NCI-H526 (cell line): ENCODE results near the gene ZBTB8A.
"Not testable (repeated sequence)": the region's sequence is repeated elsewhere in the genome, so short reads cannot be mapped to it uniquely, and the experiment has no call there.

Source experiments
- DNase-seq, 2 experiments: peaks; one replicate each; lab custom pipeline; 2025; lab: John Stamatoyannopoulos, UW

Gene ZBTB8A

DNA sequence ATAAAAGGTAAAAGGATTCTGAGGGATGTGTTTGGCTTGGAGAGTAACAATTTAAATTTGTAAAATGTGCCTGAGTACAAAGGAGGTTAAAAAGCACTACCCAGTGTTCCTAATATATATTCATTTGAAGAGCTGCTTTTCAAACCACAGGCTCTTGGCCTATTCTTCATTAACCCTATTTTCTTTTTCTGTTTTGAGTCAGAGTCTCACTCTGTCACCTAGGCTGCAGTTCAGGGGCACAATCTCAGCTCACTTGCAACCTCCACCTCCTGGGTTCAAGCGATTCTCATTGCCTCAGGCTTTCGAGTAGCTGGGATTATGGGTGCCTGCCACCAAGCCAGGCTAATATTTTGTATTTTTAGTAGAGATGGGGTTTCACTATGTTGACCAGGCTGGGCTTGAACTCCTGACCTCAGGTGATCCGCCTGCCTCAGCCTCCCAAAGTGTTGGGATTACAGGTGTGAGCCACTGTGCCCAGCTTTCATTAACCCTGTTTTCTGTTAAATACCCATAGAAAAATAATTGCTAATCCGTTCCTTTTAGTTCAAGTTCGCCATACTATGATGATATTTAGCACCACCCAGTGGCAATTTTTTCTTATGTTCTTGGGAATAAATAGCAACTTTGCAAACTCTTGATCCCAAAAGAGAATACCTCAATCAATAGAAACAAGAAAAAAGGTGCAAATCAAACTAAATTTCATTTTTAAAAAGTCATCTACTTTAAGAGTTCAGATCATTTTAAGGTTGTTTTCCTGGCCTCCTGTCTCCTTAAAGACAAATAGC is 80.7 kb downstream of the ZBTB8A start:
- no peak for DNase-seq

DNA sequence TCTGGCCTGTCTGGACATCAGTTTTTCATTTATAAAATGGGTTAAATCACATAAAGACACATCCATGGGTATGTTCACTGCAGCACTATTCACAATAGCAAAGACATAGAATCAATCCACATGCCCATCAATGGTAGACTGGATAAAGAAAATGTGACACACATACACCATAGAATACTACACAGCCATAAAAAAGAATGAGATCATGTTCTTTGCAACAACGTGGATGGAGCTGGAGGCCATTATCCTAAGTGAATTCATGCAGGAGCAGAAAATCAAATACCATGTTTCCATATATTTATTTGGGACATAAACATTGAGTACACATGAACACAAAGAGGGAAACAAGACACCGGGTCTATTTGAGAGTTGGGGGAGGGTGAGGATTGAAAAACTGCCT is 83.0 kb downstream of the ZBTB8A start:
- DNase-seq: no peak

- no peak for DNase-seq
Measured at GRCh38 chr1:32622806-32623681, 83.8 kb downstream of the ZBTB8A start.

DNA sequence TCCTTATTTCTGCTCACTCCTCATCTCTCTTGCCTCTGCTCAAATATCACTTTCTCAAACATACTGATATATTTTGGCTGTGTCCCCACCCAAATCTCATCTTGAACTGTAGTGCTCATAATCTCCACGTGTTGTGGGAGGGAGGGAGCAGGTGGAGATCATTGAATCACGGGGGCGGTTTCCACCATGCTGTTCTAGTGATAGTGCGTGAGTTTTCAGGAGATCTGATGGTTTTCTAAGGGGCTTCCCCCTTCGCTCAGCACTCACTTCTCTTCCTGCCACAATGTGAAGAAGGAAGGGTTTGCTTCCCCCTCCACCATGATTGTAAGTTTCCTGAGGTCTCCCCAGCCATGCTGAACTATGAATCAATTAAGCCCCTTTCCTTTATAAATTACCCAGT is 84.5 kb downstream of the ZBTB8A start:
- no peak for DNase-seq

DNA sequence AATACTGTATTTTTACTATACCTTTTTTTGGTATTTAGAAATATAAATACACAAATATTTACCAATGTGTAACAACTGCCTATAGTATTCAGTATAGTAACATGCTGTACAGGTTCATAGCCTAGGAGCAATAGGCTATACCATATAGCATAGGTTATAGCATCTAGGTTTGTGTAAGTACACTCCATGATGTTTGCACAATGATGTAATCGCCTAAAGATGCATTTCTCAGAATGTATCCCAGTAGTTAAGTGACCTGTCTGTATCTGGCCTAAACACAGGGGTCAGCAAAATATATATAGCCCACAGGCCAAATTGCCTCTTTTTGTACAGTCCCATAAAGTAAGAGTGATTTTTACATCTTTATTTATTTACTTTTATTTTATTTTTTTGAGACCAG is 86.9 kb downstream of the ZBTB8A start:
- DNase-seq: no peak

- no peak for DNase-seq
Measured at GRCh38 chr1:32627596-32628162, 88.5 kb downstream of the ZBTB8A start.

- not testable (repeated sequence) for DNase-seq
Measured at GRCh38 chr1:32630173-32630572, 90.9 kb downstream of the ZBTB8A start.

GRCh38 chr1:32632829-32633228 is 93.6 kb downstream of the ZBTB8A start:
- DNase-seq: no peak

- no peak for DNase-seq
Measured at GRCh38 chr1:32635508-32636277, 96.5 kb downstream of the ZBTB8A start.

GRCh38 chr1:32636914-32637645 is 97.9 kb downstream of the ZBTB8A start:
- DNase-seq: no peak

DNA sequence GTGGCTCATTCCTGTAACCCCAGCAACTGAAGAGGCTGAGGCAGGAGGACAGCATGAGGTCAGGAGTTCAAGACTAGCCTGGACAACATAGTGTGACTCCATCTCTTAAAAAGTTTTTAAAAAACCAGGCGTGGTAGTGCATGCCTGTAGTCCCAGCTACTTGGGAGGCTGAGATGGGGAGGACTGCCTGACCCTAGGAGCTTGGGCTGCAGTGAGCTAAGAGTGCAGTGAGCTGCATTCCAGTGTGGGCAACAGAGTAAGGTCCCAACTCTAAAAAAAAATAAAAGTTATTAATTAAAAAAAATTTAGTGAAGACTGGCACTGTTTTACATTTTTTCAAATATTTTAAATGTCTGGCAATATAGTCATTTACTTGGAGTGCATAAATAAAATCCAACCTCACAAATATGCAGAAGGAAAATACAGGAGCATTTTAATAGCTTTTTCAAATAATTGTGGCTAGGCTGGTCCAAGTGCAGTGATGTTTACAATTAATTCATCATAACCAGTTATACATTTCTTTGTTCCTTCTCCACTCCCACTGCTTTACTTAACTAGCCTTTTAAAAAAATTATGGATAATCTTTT is 100.4 kb downstream of the ZBTB8A start:
- DNase-seq: no peak

GRCh38 chr1:32642292-32642827 is 103.1 kb downstream of the ZBTB8A start:
- DNase-seq: not testable (repeated sequence)

DNA sequence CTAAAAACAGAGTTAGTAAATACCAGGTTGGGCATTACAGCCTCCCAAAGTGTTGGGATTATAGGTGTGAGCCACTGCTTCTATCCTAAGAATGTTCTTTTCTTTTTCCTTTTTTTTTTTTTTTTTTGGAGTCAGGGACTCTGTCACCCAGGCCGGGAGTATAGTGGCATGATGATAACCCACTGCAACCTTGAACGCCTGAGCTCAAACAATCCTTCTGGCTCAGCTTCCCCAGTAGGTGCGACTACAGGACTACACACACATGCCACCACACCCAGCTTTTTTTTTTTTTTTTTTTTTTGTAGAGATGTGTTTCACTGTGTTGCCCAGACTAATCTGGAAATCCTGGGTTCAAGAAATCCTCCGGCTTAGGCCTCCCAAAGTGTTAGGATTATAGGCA is 105.2 kb downstream of the ZBTB8A start:
- no peak for DNase-seq

DNA sequence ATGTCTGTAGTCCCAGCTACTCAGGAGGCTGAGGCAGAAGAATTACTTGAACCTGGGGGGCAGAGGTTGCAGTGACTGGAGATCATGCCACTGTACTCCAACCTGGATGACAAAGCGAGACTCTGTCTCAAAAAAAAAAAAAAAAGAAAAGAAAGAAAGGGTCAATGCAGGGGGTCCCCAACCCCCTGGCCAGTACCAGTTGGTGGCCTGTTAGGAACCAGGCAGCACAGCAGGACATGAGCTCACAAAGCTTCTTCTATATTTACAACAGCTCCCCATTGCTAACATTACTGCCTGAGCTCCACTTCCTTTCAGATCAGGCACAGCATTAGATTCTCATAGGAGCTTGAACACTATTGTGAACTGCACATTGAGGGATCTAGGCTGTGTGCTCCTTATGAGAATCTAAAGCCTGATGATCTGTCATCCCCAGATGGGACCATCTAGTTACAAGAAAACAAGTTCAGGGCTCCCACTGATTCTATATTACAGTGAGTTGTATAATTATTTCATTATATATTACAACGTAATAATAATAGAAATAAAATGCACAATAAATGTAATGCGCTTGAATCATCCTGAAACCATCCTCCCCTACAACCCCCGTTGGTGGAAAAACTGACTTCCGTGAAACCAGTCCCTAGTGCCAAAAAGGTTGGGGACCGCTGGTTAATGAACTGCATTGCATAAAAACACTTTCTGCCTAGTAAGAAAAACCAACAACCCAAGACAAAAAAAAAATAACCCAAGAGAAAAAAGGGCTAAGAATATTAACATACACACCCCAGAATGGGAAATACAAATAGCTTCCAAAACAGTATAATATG is 108.3 kb downstream of the ZBTB8A start:
- no peak for DNase-seq

DNA sequence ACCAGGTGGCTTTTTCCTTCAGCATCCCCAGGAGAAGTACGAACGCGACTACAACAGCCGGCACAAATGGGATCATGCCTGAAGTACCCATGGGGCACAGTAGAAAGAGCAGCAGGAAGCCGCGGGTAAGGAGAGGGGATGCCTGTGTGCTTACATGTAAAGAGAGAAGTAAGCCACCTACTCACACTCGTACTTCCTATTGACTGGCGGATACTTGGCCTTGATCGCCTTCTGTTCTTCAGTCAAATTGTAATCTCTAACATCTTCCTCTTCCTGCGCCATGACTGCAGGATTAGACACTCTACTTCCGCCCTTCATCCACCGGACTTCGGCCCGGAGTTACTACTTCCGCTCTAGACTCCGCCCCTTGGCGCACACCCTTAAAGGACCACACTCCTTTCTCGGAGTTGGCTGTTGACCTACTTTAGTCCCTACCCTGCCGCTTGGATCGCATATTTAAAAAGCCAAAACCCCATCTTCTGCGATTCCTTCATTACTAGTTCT is 111.1 kb downstream of the ZBTB8A start, which contains the start of gene ZBTB8OS:
TSS of gene ZBTB8OS (minus strand) at position 303 of the 504 bp plus-strand sequence. CDS start at position 282, 21 bp downstream.
- DNase-seq: peak; percentile 91 to 96

GRCh38 chr1:32650752-32651460 is 111.7 kb downstream of the ZBTB8A start, which contains the start of gene RBBP4:
Gene RBBP4 (plus strand): TSS chr1:32651208. CDS start chr1:32651307, 99 bp downstream.
- DNase-seq: peak; percentile 91 to 98

- DNase-seq: peak in 1 of 2 experiments; percentile 69
Measured at GRCh38 chr1:32651461-32652073, 112.3 kb downstream of the ZBTB8A start.
